ENCODE data around the gene ADRA1B. TPM values are rescaled to one million over a fixed set of nuclear protein-coding genes. Genes with fewer than 3 reads are reported as not detected.

ADRA1B gene
- total RNA-seq, 1 donor = 0.36 TPM

Small RNA genes lying within 50 kb of the gene (small RNA-seq; reads per million reads assigned to genes)
- gene RF00019 = not detected

Other genes starting within 250 kb of the ADRA1B start
- 43.9 and 49.9 TPM in 2 replicates for gene TTC1, start 92.7 kb downstream of the ADRA1B start, total RNA-seq
- 23.6 and 26.8 TPM in 2 replicates for gene PWWP2A, start 203.0 kb downstream of the ADRA1B start, total RNA-seq

All from osteoblast (primary cell).